NB4 (cell line): ENCODE data around the gene ITGB3.

ENCODE experiments used
- CTCF ChIP-seq: IDR thresholded peaks from one replicate; pipeline ENCODE4 v1.5.1; 2012; ENCODE audit warnings: low read depth, low read length
- MAX ChIP-seq: IDR thresholded peaks from 2 replicates; pipeline ENCODE4 v1.6.1; 2011; ENCODE audit warnings: low read depth, low read length
- MYC ChIP-seq: IDR thresholded peaks from 2 replicates; pipeline ENCODE4 v1.6.1; 2011; ENCODE audit warnings: low read depth, low read length
- POLR2A ChIP-seq: IDR thresholded peaks from 2 replicates; pipeline ENCODE4 v1.6.1; 2011; ENCODE audit warnings: mild to moderate bottlenecking; ENCODE audit not compliant: insufficient read length; ENCODE audit errors: extremely low read depth

GRCh38 chr17:47223460-47223859 lies 30.2 kb upstream of the ITGB3 start:
- TF ChIP-seq POLR2A (no peak), CTCF (no peak), MAX (no peak), MYC (no peak)
